ENCODE results near the gene GPR146.

The GPR146 gene

DNA sequence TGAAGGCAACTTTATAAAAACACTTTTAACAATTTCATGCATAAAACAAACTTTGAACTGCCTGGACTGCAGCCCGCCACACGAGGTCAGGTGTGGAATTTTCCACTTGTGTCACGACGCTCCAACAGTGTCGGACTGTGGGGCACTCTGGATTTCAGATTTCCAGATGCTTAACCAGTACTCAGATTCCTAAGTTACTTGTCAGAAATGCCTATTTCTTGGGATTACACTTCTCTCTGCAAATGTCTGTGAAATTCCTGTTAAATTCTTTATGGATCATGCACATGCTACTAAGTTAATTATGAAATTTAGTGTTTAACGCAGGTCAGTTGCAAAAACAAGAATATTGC lies 43.1 kb downstream of the GPR146 start (continued):
- TF ChIP-seq, protein P1, sequence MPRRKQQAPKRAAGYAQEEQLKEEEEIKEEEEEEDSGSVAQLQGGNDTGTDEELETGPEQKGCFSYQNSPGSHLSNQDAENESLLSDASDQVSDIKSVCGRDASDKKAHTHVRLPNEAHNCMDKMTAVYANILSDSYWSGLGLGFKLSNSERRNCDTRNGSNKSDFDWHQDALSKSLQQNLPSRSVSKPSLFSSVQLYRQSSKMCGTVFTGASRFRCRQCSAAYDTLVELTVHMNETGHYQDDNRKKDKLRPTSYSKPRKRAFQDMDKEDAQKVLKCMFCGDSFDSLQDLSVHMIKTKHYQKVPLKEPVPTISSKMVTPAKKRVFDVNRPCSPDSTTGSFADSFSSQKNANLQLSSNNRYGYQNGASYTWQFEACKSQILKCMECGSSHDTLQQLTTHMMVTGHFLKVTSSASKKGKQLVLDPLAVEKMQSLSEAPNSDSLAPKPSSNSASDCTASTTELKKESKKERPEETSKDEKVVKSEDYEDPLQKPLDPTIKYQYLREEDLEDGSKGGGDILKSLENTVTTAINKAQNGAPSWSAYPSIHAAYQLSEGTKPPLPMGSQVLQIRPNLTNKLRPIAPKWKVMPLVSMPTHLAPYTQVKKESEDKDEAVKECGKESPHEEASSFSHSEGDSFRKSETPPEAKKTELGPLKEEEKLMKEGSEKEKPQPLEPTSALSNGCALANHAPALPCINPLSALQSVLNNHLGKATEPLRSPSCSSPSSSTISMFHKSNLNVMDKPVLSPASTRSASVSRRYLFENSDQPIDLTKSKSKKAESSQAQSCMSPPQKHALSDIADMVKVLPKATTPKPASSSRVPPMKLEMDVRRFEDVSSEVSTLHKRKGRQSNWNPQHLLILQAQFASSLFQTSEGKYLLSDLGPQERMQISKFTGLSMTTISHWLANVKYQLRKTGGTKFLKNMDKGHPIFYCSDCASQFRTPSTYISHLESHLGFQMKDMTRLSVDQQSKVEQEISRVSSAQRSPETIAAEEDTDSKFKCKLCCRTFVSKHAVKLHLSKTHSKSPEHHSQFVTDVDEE (CRISPR knock-in tag; IDR thresholded peaks at IDR 0.05) = no peak

DNA sequence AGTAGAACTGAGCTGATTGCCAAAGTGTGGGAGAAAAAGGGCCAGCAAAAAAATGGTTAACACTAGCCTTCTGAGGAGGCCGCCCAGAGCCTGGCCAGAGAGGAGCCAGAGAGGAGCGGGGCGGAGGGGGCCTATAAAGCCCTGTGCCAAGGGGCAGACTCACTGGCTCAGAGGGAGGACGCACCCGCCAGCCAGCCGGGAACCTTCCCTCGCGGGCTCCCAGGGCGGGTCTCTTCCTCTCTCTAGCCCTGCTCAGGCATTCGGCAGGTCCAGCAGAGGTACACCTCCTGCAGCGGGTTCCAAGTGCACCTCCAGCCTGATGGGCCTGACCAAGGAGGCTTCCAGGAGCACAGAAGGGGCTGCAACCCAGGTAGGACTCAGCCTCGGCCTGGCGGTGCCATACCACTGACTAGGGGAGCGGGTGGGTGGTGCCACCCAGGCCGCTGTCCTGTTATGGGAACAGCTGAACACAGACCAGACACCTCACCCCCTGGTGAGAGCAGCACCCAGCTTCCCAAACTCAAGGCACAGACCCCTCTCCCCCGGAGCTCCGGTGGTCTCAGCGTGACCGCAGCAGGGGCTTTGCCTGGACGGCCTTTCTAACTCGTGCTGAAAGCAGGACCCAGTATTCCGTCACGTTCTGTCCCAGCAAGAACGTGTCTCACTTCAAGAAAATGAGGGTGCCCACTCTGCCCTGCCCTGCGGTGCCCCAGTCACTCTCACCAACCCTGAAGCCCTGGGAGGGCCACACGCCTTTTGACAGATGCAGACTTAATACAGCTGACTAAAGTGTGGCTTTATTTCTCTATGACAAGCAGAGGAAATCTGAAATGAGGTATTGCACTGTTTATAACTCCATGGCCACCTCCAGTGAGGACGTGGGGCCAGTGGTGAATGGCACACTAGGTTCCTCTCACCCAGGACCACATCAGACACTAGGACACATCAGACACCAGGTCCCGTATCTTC lies 43.9 kb downstream of the GPR146 start, which contains the start of gene GPER1:
TSS of gene GPER1 (plus strand) at position 162 of the 969 bp plus-strand sequence. CDS start 3,616 bp downstream, outside the sequence.
- ATAC-seq = peak; percentile 96
- TF ChIP-seq, protein P2, sequence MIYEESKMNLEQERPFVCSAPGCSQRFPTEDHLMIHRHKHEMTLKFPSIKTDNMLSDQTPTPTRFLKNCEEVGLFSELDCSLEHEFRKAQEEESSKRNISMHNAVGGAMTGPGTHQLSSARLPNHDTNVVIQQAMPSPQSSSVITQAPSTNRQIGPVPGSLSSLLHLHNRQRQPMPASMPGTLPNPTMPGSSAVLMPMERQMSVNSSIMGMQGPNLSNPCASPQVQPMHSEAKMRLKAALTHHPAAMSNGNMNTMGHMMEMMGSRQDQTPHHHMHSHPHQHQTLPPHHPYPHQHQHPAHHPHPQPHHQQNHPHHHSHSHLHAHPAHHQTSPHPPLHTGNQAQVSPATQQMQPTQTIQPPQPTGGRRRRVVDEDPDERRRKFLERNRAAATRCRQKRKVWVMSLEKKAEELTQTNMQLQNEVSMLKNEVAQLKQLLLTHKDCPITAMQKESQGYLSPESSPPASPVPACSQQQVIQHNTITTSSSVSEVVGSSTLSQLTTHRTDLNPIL (CRISPR knock-in tag; IDR thresholded peaks at IDR 0.05; ENCODE audit: low read depth) = no peak
- TF ChIP-seq, protein P1 (CRISPR knock-in tag; IDR thresholded peaks at IDR 0.05) = peak; percentile 19; the same call in 1 of the 2 replicates
- no peak for TF ChIP-seq CSDC2 (CRISPR knock-in tag; IDR thresholded peaks at IDR 0.05)
- TF ChIP-seq GLIS3 (CRISPR knock-in tag; IDR thresholded peaks at IDR 0.05) = 0 out of 2 replicates have a peak, but pooled peaks have one; percentile 38

DNA sequence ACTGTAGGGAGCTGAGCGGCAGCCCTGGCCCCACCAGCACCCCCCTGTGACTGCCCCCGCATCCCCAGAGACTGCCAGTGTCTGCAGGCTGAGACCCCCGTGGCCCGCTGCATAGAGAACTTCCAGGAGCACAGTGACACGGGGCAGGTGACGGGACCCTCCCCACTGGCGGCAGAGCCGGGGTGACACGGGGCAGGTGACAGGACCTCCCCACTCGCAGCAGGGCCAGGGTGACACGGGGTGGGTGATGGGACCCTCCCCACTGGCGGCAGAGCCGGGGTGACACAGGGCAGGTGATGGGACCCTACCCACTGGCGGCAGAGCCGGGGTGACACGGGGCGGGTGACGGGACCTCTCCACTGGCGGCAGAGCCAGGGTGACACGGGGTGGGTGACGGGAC lies 45.9 kb downstream of the GPR146 start:
- no peak for ATAC-seq
- TF ChIP-seq, protein P3, sequence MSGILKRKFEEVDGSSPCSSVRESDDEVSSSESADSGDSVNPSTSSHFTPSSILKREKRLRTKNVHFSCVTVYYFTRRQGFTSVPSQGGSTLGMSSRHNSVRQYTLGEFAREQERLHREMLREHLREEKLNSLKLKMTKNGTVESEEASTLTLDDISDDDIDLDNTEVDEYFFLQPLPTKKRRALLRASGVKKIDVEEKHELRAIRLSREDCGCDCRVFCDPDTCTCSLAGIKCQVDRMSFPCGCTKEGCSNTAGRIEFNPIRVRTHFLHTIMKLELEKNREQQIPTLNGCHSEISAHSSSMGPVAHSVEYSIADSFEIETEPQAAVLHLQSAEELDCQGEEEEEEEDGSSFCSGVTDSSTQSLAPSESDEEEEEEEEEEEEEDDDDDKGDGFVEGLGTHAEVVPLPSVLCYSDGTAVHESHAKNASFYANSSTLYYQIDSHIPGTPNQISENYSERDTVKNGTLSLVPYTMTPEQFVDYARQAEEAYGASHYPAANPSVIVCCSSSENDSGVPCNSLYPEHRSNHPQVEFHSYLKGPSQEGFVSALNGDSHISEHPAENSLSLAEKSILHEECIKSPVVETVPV (CRISPR knock-in tag; IDR thresholded peaks at IDR 0.05) = no peak
- no peak for TF ChIP-seq BACH2 (CRISPR knock-in tag; IDR thresholded peaks at IDR 0.05; ENCODE audit: borderline replicate concordance)
- TF ChIP-seq, protein P4, sequence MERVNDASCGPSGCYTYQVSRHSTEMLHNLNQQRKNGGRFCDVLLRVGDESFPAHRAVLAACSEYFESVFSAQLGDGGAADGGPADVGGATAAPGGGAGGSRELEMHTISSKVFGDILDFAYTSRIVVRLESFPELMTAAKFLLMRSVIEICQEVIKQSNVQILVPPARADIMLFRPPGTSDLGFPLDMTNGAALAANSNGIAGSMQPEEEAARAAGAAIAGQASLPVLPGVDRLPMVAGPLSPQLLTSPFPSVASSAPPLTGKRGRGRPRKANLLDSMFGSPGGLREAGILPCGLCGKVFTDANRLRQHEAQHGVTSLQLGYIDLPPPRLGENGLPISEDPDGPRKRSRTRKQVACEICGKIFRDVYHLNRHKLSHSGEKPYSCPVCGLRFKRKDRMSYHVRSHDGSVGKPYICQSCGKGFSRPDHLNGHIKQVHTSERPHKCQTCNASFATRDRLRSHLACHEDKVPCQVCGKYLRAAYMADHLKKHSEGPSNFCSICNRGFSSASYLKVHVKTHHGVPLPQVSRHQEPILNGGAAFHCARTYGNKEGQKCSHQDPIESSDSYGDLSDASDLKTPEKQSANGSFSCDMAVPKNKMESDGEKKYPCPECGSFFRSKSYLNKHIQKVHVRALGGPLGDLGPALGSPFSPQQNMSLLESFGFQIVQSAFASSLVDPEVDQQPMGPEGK (CRISPR knock-in tag; IDR thresholded peaks at IDR 0.05; ENCODE audit: borderline replicate concordance) = no peak
- TF ChIP-seq ZC3H10 (CRISPR knock-in tag; IDR thresholded peaks at IDR 0.05) = no peak
- TF ChIP-seq SNAI2 (CRISPR knock-in tag; IDR thresholded peaks at IDR 0.05) = no peak
- TF ChIP-seq ZFP3 (CRISPR knock-in tag; IDR thresholded peaks at IDR 0.05) = no peak
- TF ChIP-seq ISL1 (CRISPR knock-in tag; IDR thresholded peaks at IDR 0.05) = no peak
- no peak for TF ChIP-seq CSDC2 (CRISPR knock-in tag; IDR thresholded peaks at IDR 0.05)
- TF ChIP-seq, protein P5, sequence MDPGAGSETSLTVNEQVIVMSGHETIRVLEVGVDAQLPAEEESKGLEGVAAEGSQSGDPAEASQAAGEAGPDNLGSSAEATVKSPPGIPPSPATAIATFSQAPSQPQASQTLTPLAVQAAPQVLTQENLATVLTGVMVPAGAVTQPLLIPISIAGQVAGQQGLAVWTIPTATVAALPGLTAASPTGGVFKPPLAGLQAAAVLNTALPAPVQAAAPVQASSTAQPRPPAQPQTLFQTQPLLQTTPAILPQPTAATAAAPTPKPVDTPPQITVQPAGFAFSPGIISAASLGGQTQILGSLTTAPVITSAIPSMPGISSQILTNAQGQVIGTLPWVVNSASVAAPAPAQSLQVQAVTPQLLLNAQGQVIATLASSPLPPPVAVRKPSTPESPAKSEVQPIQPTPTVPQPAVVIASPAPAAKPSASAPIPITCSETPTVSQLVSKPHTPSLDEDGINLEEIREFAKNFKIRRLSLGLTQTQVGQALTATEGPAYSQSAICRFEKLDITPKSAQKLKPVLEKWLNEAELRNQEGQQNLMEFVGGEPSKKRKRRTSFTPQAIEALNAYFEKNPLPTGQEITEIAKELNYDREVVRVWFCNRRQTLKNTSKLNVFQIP (CRISPR knock-in tag; IDR thresholded peaks at IDR 0.05; ENCODE audit: borderline replicate concordance, low read depth) = no peak
